Forelimb muscle (tissue), 1 donor: Measurements from ENCODE around the gene COL8A2. TPM values are rescaled to one million over a fixed set of nuclear protein-coding genes. Genes with fewer than 3 reads are reported as not detected.

ENCODE experiments used
- DNase-seq: peaks from one replicate; pipeline ENCODE4 v3.0.0-alpha.2; 2013; ENCODE audit warnings: low read depth
- polyA plus RNA-seq: library from polyadenylated mRNA; unstranded; fragments of 120-200 nt; gene quantifications from one replicate; pipeline ENCODE4 v1.2.1, GENCODE V29; 2013; ENCODE audit not compliant: insufficient read length

COL8A2 gene
- polyA plus RNA-seq, 1 donor, result 8.9 TPM

GRCh38 chr1:36114371-36114770 is 10.7 kb downstream of the COL8A2 start:
- no peak for DNase-seq

- no peak for DNase-seq
Observed at GRCh38 chr1:36112823-36113222, 12.2 kb downstream of the COL8A2 start.

GRCh38 chr1:36111151-36111550 is 13.9 kb downstream of the COL8A2 start:
- DNase-seq, result no peak

- no peak for DNase-seq
Observed at GRCh38 chr1:36109041-36109679, 15.9 kb downstream of the COL8A2 start.

GRCh38 chr1:36108314-36108713 is 16.7 kb downstream of the COL8A2 start:
- DNase-seq, result no peak

GRCh38 chr1:36107394-36107793 is 17.6 kb downstream of the COL8A2 start:
- no peak for DNase-seq

GRCh38 chr1:36106269-36106668 is 18.8 kb downstream of the COL8A2 start:
- no peak for DNase-seq

GRCh38 chr1:36101546-36101945 is 23.5 kb downstream of the COL8A2 start:
- DNase-seq, result no peak

GRCh38 chr1:36100376-36100775 is 24.6 kb downstream of the COL8A2 start:
- no peak for DNase-seq

GRCh38 chr1:36099681-36100341 is 25.2 kb downstream of the COL8A2 start:
- DNase-seq, result no peak

- no peak for DNase-seq
Observed at GRCh38 chr1:36098650-36099365, 26.2 kb downstream of the COL8A2 start.

- DNase-seq, result no peak
Observed at GRCh38 chr1:36097693-36098585, 27.1 kb downstream of the COL8A2 start.

- DNase-seq, result no peak
Observed at GRCh38 chr1:36096500-36097432, 28.3 kb downstream of the COL8A2 start.

GRCh38 chr1:36095760-36096405 is 29.1 kb downstream of the COL8A2 start:
- no peak for DNase-seq

GRCh38 chr1:36094621-36095061 is 30.4 kb downstream of the COL8A2 start:
- DNase-seq, result no peak

- no peak for DNase-seq
Observed at GRCh38 chr1:36093929-36094328, 31.1 kb downstream of the COL8A2 start.

- no peak for DNase-seq
Observed at GRCh38 chr1:36093226-36093625, 31.8 kb downstream of the COL8A2 start.

- DNase-seq, result no peak
Observed at GRCh38 chr1:36092798-36093185, 32.2 kb downstream of the COL8A2 start.

- no peak for DNase-seq
Observed at GRCh38 chr1:36092166-36092797, 32.7 kb downstream of the COL8A2 start.

GRCh38 chr1:36091698-36092097 is 33.3 kb downstream of the COL8A2 start:
- no peak for DNase-seq
